NCI-H2029 treated with DMSO at 0.1 percent for 48 hours (cell line): Measurements from ENCODE around the gene INSYN1.
"Not testable (repeated sequence)": the region's sequence is repeated elsewhere in the genome, so short reads cannot be mapped to it uniquely, and the experiment has no call there.

Experiments used
- DNase-seq: peaks from one replicate; lab custom pipeline; 2025; lab: John Stamatoyannopoulos, UW

Gene INSYN1

GRCh38 chr15:73712107-73712506, 41.0 kb downstream of the INSYN1 start:
- DNase-seq, result no peak

GRCh38 chr15:73711526-73711925, 41.6 kb downstream of the INSYN1 start:
- DNase-seq, result no peak

- DNase-seq, result no peak
Measured at GRCh38 chr15:73710321-73710720, 42.8 kb downstream of the INSYN1 start.

- no peak for DNase-seq
Measured at GRCh38 chr15:73709686-73710085, 43.5 kb downstream of the INSYN1 start.

- DNase-seq, result no peak
Measured at GRCh38 chr15:73709241-73709640, 43.9 kb downstream of the INSYN1 start.

- DNase-seq, result no peak
Measured at GRCh38 chr15:73708691-73709090, 44.5 kb downstream of the INSYN1 start.

GRCh38 chr15:73704869-73705645, 48.1 kb downstream of the INSYN1 start:
- peak; percentile 6 for DNase-seq

GRCh38 chr15:73704142-73704868, 48.8 kb downstream of the INSYN1 start:
- DNase-seq, result not testable (repeated sequence)

GRCh38 chr15:73703601-73704000, 49.5 kb downstream of the INSYN1 start:
- DNase-seq, result not testable (repeated sequence)

- DNase-seq, result not testable (repeated sequence)
Measured at GRCh38 chr15:73702311-73703239, 50.6 kb downstream of the INSYN1 start.

- peak; percentile 9 for DNase-seq
Measured at GRCh38 chr15:73700041-73700842, 52.9 kb downstream of the INSYN1 start.

- DNase-seq, result no peak
Measured at GRCh38 chr15:73699249-73700040, 53.7 kb downstream of the INSYN1 start.

GRCh38 chr15:73697033-73697467, 56.1 kb downstream of the INSYN1 start:
- peak; percentile 59 for DNase-seq

- no peak for DNase-seq
Measured at GRCh38 chr15:73696641-73697001, 56.5 kb downstream of the INSYN1 start.

- no peak for DNase-seq
Measured at GRCh38 chr15:73695773-73696640, 57.1 kb downstream of the INSYN1 start.

- no peak for DNase-seq
Measured at GRCh38 chr15:73694419-73694818, 58.7 kb downstream of the INSYN1 start.

GRCh38 chr15:73691396-73691795, 61.8 kb downstream of the INSYN1 start:
- DNase-seq, result no peak

- DNase-seq, result no peak
Measured at GRCh38 chr15:73688455-73688854, 64.7 kb downstream of the INSYN1 start.

- no peak for DNase-seq
Measured at GRCh38 chr15:73687351-73687750, 65.8 kb downstream of the INSYN1 start.
